Measurements from ENCODE around the gene FOXS1. TPM values are rescaled to one million over a fixed set of nuclear protein-coding genes. Genes with fewer than 3 reads are reported as not detected.
"Not testable (repeated sequence)": the region's sequence is repeated elsewhere in the genome, so short reads cannot be mapped to it uniquely, and the experiment has no call there.

The FOXS1 gene
- total RNA-seq, 2 experiments from 2014 or later, result not detected

GRCh38 chr20:31822421-31823330, 22.7 kb downstream of the FOXS1 start:
- DNase-seq, result peak; percentile 75
- H3K4me1 Mint-ChIP-seq, result peaks cover 6% of the 10 kb centered on the region
- ChIA-PET POLR2A (interaction anchor here (0.7 to 1.1 kb wide), 2 partner anchors 24 to 91 kb away, joined by 3 read pairs; no protein-coding TSS in a partner anchor), CTCF (interaction anchor here (0.6 to 4.0 kb wide), 17 partner anchors 9 to 269 kb away, joined by 3 to 54 read pairs (median 6); partner anchors contain the start of genes FOXS1 and PDRG1)
- no peaks in the 10 kb centered on the region for H3K27me3 Mint-ChIP-seq
- no peak overlapping the region for H3K4me3 Mint-ChIP-seq
- H3K9me3 Mint-ChIP-seq, result no peaks in the 10 kb centered on the region
- H3K36me3 Mint-ChIP-seq (ENCODE audit: low read depth), result no peaks in the 10 kb centered on the region
- H3K27ac Mint-ChIP-seq, result no peak overlapping the region

GRCh38 chr20:31821427-31821826, 24.0 kb downstream of the FOXS1 start:
- no peak overlapping the region for H3K4me3 Mint-ChIP-seq

GRCh38 chr20:31820228-31820627, 25.2 kb downstream of the FOXS1 start:
- H3K4me3 Mint-ChIP-seq, result no peak overlapping the region
- peaks cover 6% of the 10 kb centered on the region for H3K4me1 Mint-ChIP-seq
- no peaks in the 10 kb centered on the region for H3K9me3 Mint-ChIP-seq
- H3K27ac Mint-ChIP-seq, result no peak overlapping the region
- ChIA-PET POLR2A (no interaction called here), CTCF (interaction anchor here (1.6 kb wide), 1 partner anchor 27 kb away, joined by 8 read pairs; no protein-coding TSS in a partner anchor)
- DNase-seq, result no peak
- H3K27me3 Mint-ChIP-seq, result no peaks in the 10 kb centered on the region
- no peaks in the 10 kb centered on the region for H3K36me3 Mint-ChIP-seq (ENCODE audit: low read depth)

More at GRCh38 chr20:31821427-31821826, 24.0 kb downstream of the FOXS1 start:
- H3K27me3 Mint-ChIP-seq, result no peaks in the 10 kb centered on the region
- ChIA-PET POLR2A (no interaction called here), CTCF (interaction anchor here (1.1 to 4.0 kb wide), 6 partner anchors 14 to 270 kb away, joined by 3 to 54 read pairs (median 27); partner anchors contain the start of gene FOXS1)
- H3K36me3 Mint-ChIP-seq (ENCODE audit: low read depth), result no peaks in the 10 kb centered on the region
- no peak overlapping the region for H3K27ac Mint-ChIP-seq
- no peak for DNase-seq
- peaks cover 6% of the 10 kb centered on the region for H3K4me1 Mint-ChIP-seq
- H3K9me3 Mint-ChIP-seq, result no peaks in the 10 kb centered on the region

GRCh38 chr20:31819083-31819784, 26.2 kb downstream of the FOXS1 start, which contains the start of gene MYLK2:
MYLK2 (plus strand) TSS chr20:31819356; CDS start chr20:31819581, 225 bp downstream.
- Mint-ChIP-seq H3K4me1 (peaks cover 6% of the 10 kb centered on the region), H3K27me3 (no peaks in the 10 kb centered on the region), H3K4me3 (no peak within 1 kb of the TSS), H3K9me3 (no peaks in the 10 kb centered on the region), H3K27ac (no peak within 1 kb of the TSS), H3K36me3 (ENCODE audit: low read depth) (no peaks in the 10 kb centered on the region)
- CTCF ChIA-PET, result interaction anchor here (1.6 to 2.4 kb wide), 2 partner anchors 28 to 33 kb away, joined by 7 to 8 read pairs; no protein-coding TSS in a partner anchor
- DNase-seq, result no peak
- POLR2A ChIA-PET, result no interaction called here

- no peak for DNase-seq
- ChIA-PET CTCF (interaction anchor here (0.8 to 2.4 kb wide), 3 partner anchors 16 to 34 kb away, joined by 3 to 7 read pairs (median 3); no protein-coding TSS in a partner anchor), POLR2A (interaction anchor here (0.7 to 0.8 kb wide), 2 partner anchors 12 to 29 kb away, joined by 3 read pairs; no protein-coding TSS in a partner anchor)
- Mint-ChIP-seq H3K27me3 (no peaks in the 10 kb centered on the region), H3K27ac (no peak overlapping the region), H3K4me1 (peaks cover 2% of the 10 kb centered on the region), H3K9me3 (no peaks in the 10 kb centered on the region), H3K36me3 (ENCODE audit: low read depth) (no peaks in the 10 kb centered on the region), H3K4me3 (no peak overlapping the region)
Observed at GRCh38 chr20:31818376-31818908, 27.0 kb downstream of the FOXS1 start.

GRCh38 chr20:31817461-31817860, 27.9 kb downstream of the FOXS1 start:
- no peak overlapping the region for H3K27ac Mint-ChIP-seq
- no peak for DNase-seq
- no peaks in the 10 kb centered on the region for H3K4me1 Mint-ChIP-seq
- H3K9me3 Mint-ChIP-seq, result no peaks in the 10 kb centered on the region
- POLR2A ChIA-PET, result interaction anchor here (0.8 to 1.9 kb wide), 2 partner anchors 10 to 11 kb away, joined by 3 to 5 read pairs; no protein-coding TSS in a partner anchor
- H3K27me3 Mint-ChIP-seq, result no peaks in the 10 kb centered on the region
- CTCF ChIA-PET, result interaction anchor here (0.8 to 2.4 kb wide), 6 partner anchors 10 to 35 kb away, joined by 3 to 7 read pairs (median 3); no protein-coding TSS in a partner anchor
- no peak overlapping the region for H3K4me3 Mint-ChIP-seq
- H3K36me3 Mint-ChIP-seq (ENCODE audit: low read depth), result no peaks in the 10 kb centered on the region

- CTCF ChIA-PET, result interaction anchor here (1.4 kb wide), 2 partner anchors 11 to 31 kb away, joined by 3 to 5 read pairs; no protein-coding TSS in a partner anchor
- Mint-ChIP-seq H3K36me3 (ENCODE audit: low read depth) (no peaks in the 10 kb centered on the region), H3K27ac (no peak overlapping the region), H3K4me3 (no peak overlapping the region), H3K4me1 (no peaks in the 10 kb centered on the region), H3K9me3 (no peaks in the 10 kb centered on the region), H3K27me3 (no peaks in the 10 kb centered on the region)
- DNase-seq, result no peak
- POLR2A ChIA-PET, result interaction anchor here (1.9 kb wide), 1 partner anchor 11 kb away, joined by 5 read pairs; no protein-coding TSS in a partner anchor
Observed at GRCh38 chr20:31816221-31816620, 29.2 kb downstream of the FOXS1 start.

- DNase-seq, result no peak
- H3K9me3 Mint-ChIP-seq, result no peaks in the 10 kb centered on the region
- H3K4me3 Mint-ChIP-seq, result no peak overlapping the region
- CTCF ChIA-PET, result interaction anchor here (1.2 to 1.4 kb wide), 2 partner anchors 31 to 37 kb away, joined by 4 to 5 read pairs; no protein-coding TSS in a partner anchor
- H3K27ac Mint-ChIP-seq, result no peak overlapping the region
- no peaks in the 10 kb centered on the region for H3K27me3 Mint-ChIP-seq
- POLR2A ChIA-PET, result no interaction called here
- H3K36me3 Mint-ChIP-seq (ENCODE audit: low read depth), result no peaks in the 10 kb centered on the region
- H3K4me1 Mint-ChIP-seq, result no peaks in the 10 kb centered on the region
Observed at GRCh38 chr20:31815408-31816188, 29.8 kb downstream of the FOXS1 start.

- not testable (repeated sequence) for H3K4me3 Mint-ChIP-seq; H3K27me3 Mint-ChIP-seq; DNase-seq; H3K4me1 Mint-ChIP-seq; H3K27ac Mint-ChIP-seq; H3K9me3 Mint-ChIP-seq; H3K36me3 Mint-ChIP-seq (ENCODE audit: low read depth)
- ChIA-PET CTCF (interaction anchor here (1.3 to 1.6 kb wide), 2 partner anchors 9 to 31 kb away, joined by 4 to 9 read pairs; partner anchors contain the start of gene FOXS1), POLR2A (interaction anchor here (0.6 to 0.8 kb wide), 2 partner anchors 11 to 152 kb away, joined by 3 to 6 read pairs; no protein-coding TSS in a partner anchor)
Observed at GRCh38 chr20:31814142-31814541, 31.3 kb downstream of the FOXS1 start.

- CTCF ChIA-PET, result interaction anchor here (0.6 to 1.6 kb wide), 3 partner anchors 9 to 452 kb away, joined by 3 to 9 read pairs (median 4); partner anchors contain the start of gene FOXS1
- Mint-ChIP-seq H3K27me3 (no peaks in the 10 kb centered on the region), H3K36me3 (ENCODE audit: low read depth) (no peaks in the 10 kb centered on the region), H3K4me3 (no peak overlapping the region), H3K4me1 (no peaks in the 10 kb centered on the region), H3K9me3 (no peaks in the 10 kb centered on the region), H3K27ac (no peak overlapping the region)
- no peak for DNase-seq
- POLR2A ChIA-PET, result interaction anchor here (0.6 to 0.8 kb wide), 2 partner anchors 10 to 152 kb away, joined by 3 to 6 read pairs; no protein-coding TSS in a partner anchor
Observed at GRCh38 chr20:31813611-31814010, 31.8 kb downstream of the FOXS1 start.

GRCh38 chr20:31811796-31812728, 33.3 kb downstream of the FOXS1 start:
- ChIA-PET CTCF (interaction anchor here (1.4 kb wide), 1 partner anchor 11 kb away, joined by 4 read pairs; no protein-coding TSS in a partner anchor), POLR2A (no interaction called here)
- Mint-ChIP-seq H3K27me3 (no peaks in the 10 kb centered on the region), H3K4me3 (no peak overlapping the region), H3K9me3 (no peaks in the 10 kb centered on the region), H3K36me3 (ENCODE audit: low read depth) (peaks cover 5% of the 10 kb centered on the region), H3K4me1 (no peaks in the 10 kb centered on the region), H3K27ac (no peak overlapping the region)
- DNase-seq, result no peak
